ENCODE data around the gene ZNF620. TPM values are rescaled to one million over a fixed set of nuclear protein-coding genes. Genes with fewer than 3 reads are reported as not detected.
"Not testable (repeated sequence)": the region's sequence is repeated elsewhere in the genome, so short reads cannot be mapped to it uniquely, and the experiment has no call there.

Gene ZNF620
- total and polyA plus RNA-seq, 9 donors = 1.4 to 4.2 (median 3.7) TPM

GRCh38 chr3:40461161-40461560, 44.7 kb upstream of the ZNF620 start:
- H3K27ac ChIP-seq = no peak overlapping the region
- H3K4me3 ChIP-seq = no peak overlapping the region
- peaks cover 7% of the 10 kb centered on the region for H3K4me1 ChIP-seq (ENCODE audit: insufficient read depth)
- WGBS, 3 donors = 69 to 77% (median 73%) methylated on average over 3 of the region's 3 CpGs
- no peaks in the 10 kb centered on the region for H3K36me3 ChIP-seq
- intact Hi-C loops (cut with DNase I) = no loop called here
- no peak for DNase-seq
- no peaks in the 10 kb centered on the region for H3K27me3 ChIP-seq
- TF ChIP-seq POLR2A (IDR thresholded peaks at IDR 0.05) = no peak
- no peaks in the 10 kb centered on the region for H3K9me3 ChIP-seq

- H3K4me1 ChIP-seq (ENCODE audit: insufficient read depth); H3K4me3 ChIP-seq; DNase-seq; intact Hi-C loops (cut with DNase I); H3K36me3 ChIP-seq; H3K27ac ChIP-seq; H3K27me3 ChIP-seq; H3K9me3 ChIP-seq: not testable (repeated sequence)
- WGBS, 3 donors = 90 to 91% (median 90%) methylated on average over 7 of the region's 7 CpGs
Measured at GRCh38 chr3:40462838-40463237, 43.0 kb upstream of the ZNF620 start.

- TF ChIP-seq CTCF (IDR thresholded peaks at IDR 0.05) = no peak
- TF ChIP-seq EP300 (IDR thresholded peaks at IDR 0.05) = no peak
- no peak for TF ChIP-seq POLR2A (IDR thresholded peaks at IDR 0.05)
- H3K36me3 ChIP-seq = no peaks in the 10 kb centered on the region
- no peaks in the 10 kb centered on the region for H3K9me3 ChIP-seq
- WGBS, 3 donors = 88 to 95% (median 90%) methylated on average over 2 of the region's 2 CpGs
- no peak for DNase-seq
- H3K4me3 ChIP-seq = no peak overlapping the region
- intact Hi-C loops (cut with DNase I) = no loop called here
- H3K27me3 ChIP-seq = no peaks in the 10 kb centered on the region
- H3K27ac ChIP-seq = no peak overlapping the region
- no peaks in the 10 kb centered on the region for H3K4me1 ChIP-seq (ENCODE audit: insufficient read depth)
Measured at GRCh38 chr3:40463579-40463978, 42.3 kb upstream of the ZNF620 start.

- H3K36me3 ChIP-seq = no peaks in the 10 kb centered on the region
Measured at GRCh38 chr3:40464339-40465110, 41.3 kb upstream of the ZNF620 start.

GRCh38 chr3:40465111-40465407, 40.8 kb upstream of the ZNF620 start:
- no peaks in the 10 kb centered on the region for H3K4me1 ChIP-seq (ENCODE audit: insufficient read depth)
- H3K27ac ChIP-seq = no peak overlapping the region
- no peak for DNase-seq
- no peaks in the 10 kb centered on the region for H3K36me3 ChIP-seq
- TF ChIP-seq POLR2A (IDR thresholded peaks at IDR 0.05) = no peak
- no peak for TF ChIP-seq CTCF (IDR thresholded peaks at IDR 0.05)
- TF ChIP-seq EP300 (IDR thresholded peaks at IDR 0.05) = no peak
- 69 to 71% (median 70%) methylated on average over 4 of the region's 4 CpGs for WGBS, 3 donors
- H3K27me3 ChIP-seq = no peaks in the 10 kb centered on the region
- intact Hi-C loops (cut with DNase I) = no loop called here
- no peaks in the 10 kb centered on the region for H3K9me3 ChIP-seq
- no peak overlapping the region for H3K4me3 ChIP-seq

More at GRCh38 chr3:40464339-40465110, 41.3 kb upstream of the ZNF620 start:
- DNase-seq = no peak
- Histone ChIP-seq H3K4me1 (ENCODE audit: insufficient read depth) (no peaks in the 10 kb centered on the region), H3K27ac (no peak overlapping the region), H3K9me3 (no peaks in the 10 kb centered on the region), H3K4me3 (no peak overlapping the region), H3K27me3 (no peaks in the 10 kb centered on the region)
- WGBS, 3 donors = 70 to 75% (median 72%) methylated on average over 9 of the region's 9 CpGs
- intact Hi-C loops (cut with DNase I) = no loop called here
- no peak for TF ChIP-seq EP300 (IDR thresholded peaks at IDR 0.05)
- no peak for TF ChIP-seq CTCF (IDR thresholded peaks at IDR 0.05)
- no peak for TF ChIP-seq POLR2A (IDR thresholded peaks at IDR 0.05)
